ENCODE measurements around the gene CHD2.

- no peak for TF ChIP-seq CTCF (IDR thresholded peaks at IDR 0.05)
- peak; percentile 4 for TF ChIP-seq POLR2AphosphoS5 (IDR thresholded peaks at IDR 0.05)
Measured at GRCh38 chr15:92906563-92907081, 6.5 kb downstream of the CHD2 start.
